ENCODE results near the gene TEX261. TPM values are rescaled to one million over a fixed set of nuclear protein-coding genes. Genes with fewer than 3 reads are reported as not detected.

Gene TEX261
- total RNA-seq, 2 experiments from 2014 or later = 17.8 to 18.7 TPM

DNA sequence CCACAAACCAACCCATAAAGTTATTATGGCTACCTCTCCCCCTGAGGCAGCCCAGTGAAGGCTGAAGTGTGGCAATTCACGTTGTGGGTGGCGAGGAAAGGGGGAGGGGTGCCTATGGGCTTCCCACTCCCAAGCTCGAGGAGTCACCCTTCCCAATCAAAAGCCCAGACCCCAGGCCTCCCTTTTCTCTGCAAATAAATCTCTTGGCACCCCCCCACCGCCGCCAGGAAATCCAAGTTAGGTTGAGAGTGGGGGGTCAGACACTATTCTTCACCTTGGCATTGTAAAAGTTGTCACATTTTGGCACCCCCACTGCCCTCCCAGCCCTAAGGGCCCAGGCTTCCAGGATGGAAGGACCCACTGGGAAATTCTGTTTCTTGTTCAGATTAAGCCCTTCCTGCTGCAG lies 9.4 kb downstream of the TEX261 start:
- CTCF ChIA-PET = interaction anchor here (0.8 to 6.2 kb wide), 9 partner anchors 11 to 1834 kb away, joined by 3 to 58 read pairs (median 6); no protein-coding TSS in a partner anchor
- Mint-ChIP-seq H3K27me3 (ENCODE audit: low read depth) (no peaks in the 10 kb centered on the region), H3K9me3 (no peaks in the 10 kb centered on the region), H3K4me1 (ENCODE audit: low read depth) (peaks cover 15% of the 10 kb centered on the region), H3K36me3 (ENCODE audit: low read depth) (peaks cover 15% of the 10 kb centered on the region), H3K4me3 (no peak overlapping the region), H3K27ac (no peak overlapping the region)
- no peak for DNase-seq
- intact Hi-C loops (cut with micrococcal nuclease) = loop anchor here (1.0 kb wide), 3 partner anchors 8 to 16 kb away; partner anchors contain the start of gene TEX261

DNA sequence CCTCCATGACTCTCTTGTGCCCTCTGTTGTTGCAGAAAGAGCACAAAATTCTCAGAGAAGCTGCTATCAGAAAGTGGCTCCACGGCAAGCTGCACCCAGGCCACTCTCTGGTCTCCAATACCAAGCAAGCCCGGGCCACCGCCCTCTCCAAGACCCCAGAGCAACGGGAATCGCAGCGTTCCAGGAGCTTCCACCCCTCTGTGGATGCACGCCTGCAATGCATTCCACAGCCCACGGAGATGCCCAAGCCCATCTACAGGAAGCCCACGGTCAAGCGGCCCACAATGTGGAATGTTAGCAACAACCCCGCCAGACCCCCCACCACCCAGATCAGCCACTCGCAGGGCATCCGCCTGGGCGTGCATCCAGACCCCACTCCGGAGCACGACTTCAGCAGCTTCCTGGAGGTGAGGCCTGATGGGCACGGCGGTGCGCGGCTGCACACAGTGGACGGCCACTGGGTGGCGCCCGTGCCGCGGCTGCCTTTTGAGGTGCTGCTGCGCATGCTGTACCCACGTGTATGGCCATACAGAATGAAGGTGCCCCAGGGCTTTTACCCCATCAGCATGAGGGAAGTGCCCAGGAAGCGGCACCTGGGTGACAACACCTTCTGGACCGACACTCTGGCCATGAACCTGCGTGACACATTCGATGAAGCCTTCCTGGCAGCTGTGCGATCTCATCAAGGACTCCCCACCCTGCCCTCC lies 9.9 kb downstream of the TEX261 start:
- Mint-ChIP-seq H3K4me1 (ENCODE audit: low read depth) (peaks cover 15% of the 10 kb centered on the region), H3K36me3 (ENCODE audit: low read depth) (peaks cover 15% of the 10 kb centered on the region), H3K9me3 (no peaks in the 10 kb centered on the region), H3K4me3 (no peak overlapping the region), H3K27ac (no peak overlapping the region), H3K27me3 (ENCODE audit: low read depth) (no peaks in the 10 kb centered on the region)
- CTCF ChIA-PET = interaction anchor here (0.5 to 6.2 kb wide), 15 partner anchors 8 to 1835 kb away, joined by 3 to 58 read pairs (median 4); no protein-coding TSS in a partner anchor
- peak; percentile 88 for DNase-seq
- intact Hi-C loops (cut with micrococcal nuclease) = loop anchor here (1.0 kb wide), 3 partner anchors 7 to 17 kb away; partner anchors contain the start of gene TEX261

DNA sequence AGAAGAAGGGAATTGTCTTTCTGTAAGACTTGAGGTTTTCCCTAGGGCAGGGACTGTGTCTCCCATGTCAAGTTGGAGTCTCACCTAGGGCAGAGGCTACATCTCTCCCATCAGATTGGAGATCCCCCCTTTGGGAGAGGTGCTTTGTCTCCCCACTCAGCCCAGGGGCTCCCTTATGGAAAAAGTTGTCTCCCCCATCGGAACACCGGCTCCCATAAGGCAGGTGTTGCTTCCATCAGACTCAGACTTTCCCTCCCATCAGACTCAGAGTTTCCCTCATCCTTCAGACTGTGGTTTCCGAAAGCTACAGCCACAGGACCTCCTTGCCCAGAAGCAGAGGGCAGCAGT lies 10.5 kb downstream of the TEX261 start:
- CTCF ChIA-PET = interaction anchor here (0.5 to 6.2 kb wide), 15 partner anchors 8 to 311 kb away, joined by 3 to 58 read pairs (median 5); no protein-coding TSS in a partner anchor
- H3K36me3 Mint-ChIP-seq (ENCODE audit: low read depth) = peaks cover 13% of the 10 kb centered on the region
- DNase-seq = no peak
- no peak overlapping the region for H3K4me3 Mint-ChIP-seq
- intact Hi-C loops (cut with micrococcal nuclease) = no loop called here
- H3K9me3 Mint-ChIP-seq = no peaks in the 10 kb centered on the region
- peaks cover 15% of the 10 kb centered on the region for H3K4me1 Mint-ChIP-seq (ENCODE audit: low read depth)
- H3K27ac Mint-ChIP-seq = no peak overlapping the region
- no peaks in the 10 kb centered on the region for H3K27me3 Mint-ChIP-seq (ENCODE audit: low read depth)

DNA sequence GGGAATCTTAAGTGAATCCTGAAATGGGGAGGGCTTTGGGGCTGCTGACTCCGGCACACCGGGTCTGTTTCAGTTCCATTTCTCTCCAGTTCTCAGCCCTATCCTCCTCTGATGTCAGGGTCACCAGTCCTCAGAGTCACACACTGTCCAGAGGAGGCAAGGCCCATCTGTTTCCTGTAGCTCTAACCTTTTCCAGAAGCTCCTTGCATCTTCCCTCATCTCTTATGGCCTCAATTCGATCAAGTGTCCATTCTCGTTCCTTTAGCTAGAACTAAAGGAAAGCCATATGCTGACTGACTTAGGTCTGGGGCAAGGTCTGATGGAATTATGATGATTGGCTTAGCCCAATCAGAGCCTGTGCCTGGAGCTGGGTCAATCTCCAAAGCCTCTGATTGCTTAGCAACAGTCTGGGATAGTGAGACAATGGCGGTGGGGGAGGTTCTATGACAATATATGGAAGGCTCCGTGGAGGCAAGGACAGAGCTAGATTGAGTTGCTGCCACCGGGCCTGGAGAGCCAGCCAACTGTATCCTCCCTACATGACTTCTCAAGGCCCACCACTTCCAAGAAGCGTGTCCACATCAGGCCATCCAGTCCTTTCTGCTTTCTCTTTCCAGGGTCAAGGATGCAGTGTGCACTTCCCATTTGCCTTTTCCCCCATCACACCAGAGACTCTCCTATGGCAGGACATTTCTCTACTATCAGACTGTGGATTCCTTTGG lies 11.0 kb downstream of the TEX261 start:
- H3K9me3 Mint-ChIP-seq = no peaks in the 10 kb centered on the region
- H3K4me3 Mint-ChIP-seq = no peak overlapping the region
- no peak overlapping the region for H3K27ac Mint-ChIP-seq
- peaks cover 12% of the 10 kb centered on the region for H3K36me3 Mint-ChIP-seq (ENCODE audit: low read depth)
- intact Hi-C loops (cut with micrococcal nuclease) = no loop called here
- peak; percentile 1 for DNase-seq
- CTCF ChIA-PET = interaction anchor here (1.2 to 6.2 kb wide), 7 partner anchors 9 to 86 kb away, joined by 3 to 58 read pairs (median 6); no protein-coding TSS in a partner anchor
- H3K27me3 Mint-ChIP-seq (ENCODE audit: low read depth) = no peaks in the 10 kb centered on the region
- H3K4me1 Mint-ChIP-seq (ENCODE audit: low read depth) = peaks cover 15% of the 10 kb centered on the region

DNA sequence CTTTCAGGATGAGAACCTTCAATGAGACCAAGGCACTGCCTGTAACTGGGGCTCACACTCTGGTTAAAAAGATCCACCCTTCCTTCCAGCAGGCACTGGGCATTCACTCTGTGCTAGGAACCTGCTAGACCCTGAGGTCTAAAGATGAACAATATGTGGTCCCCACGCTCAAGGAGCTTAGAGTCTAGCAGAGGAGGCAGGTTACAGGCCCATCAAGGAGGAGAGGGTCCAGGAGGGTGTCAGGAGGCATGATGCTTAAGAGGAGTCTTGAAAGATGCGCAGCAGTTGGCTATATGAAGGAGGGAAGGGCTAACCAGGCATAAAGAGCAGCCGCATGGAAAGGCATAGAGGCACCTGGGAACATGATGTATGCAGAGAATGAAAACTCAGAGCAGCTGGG lies 11.7 kb downstream of the TEX261 start:
- H3K27me3 Mint-ChIP-seq (ENCODE audit: low read depth) = no peaks in the 10 kb centered on the region
- no peak overlapping the region for H3K4me3 Mint-ChIP-seq
- H3K4me1 Mint-ChIP-seq (ENCODE audit: low read depth) = peaks cover 18% of the 10 kb centered on the region
- CTCF ChIA-PET = interaction anchor here (1.3 to 6.2 kb wide), 5 partner anchors 10 to 63 kb away, joined by 3 to 58 read pairs (median 6); no protein-coding TSS in a partner anchor
- H3K27ac Mint-ChIP-seq = no peak overlapping the region
- DNase-seq = peak; percentile 0
- no peaks in the 10 kb centered on the region for H3K9me3 Mint-ChIP-seq
- peaks cover 10% of the 10 kb centered on the region for H3K36me3 Mint-ChIP-seq (ENCODE audit: low read depth)
- intact Hi-C loops (cut with micrococcal nuclease) = no loop called here

DNA sequence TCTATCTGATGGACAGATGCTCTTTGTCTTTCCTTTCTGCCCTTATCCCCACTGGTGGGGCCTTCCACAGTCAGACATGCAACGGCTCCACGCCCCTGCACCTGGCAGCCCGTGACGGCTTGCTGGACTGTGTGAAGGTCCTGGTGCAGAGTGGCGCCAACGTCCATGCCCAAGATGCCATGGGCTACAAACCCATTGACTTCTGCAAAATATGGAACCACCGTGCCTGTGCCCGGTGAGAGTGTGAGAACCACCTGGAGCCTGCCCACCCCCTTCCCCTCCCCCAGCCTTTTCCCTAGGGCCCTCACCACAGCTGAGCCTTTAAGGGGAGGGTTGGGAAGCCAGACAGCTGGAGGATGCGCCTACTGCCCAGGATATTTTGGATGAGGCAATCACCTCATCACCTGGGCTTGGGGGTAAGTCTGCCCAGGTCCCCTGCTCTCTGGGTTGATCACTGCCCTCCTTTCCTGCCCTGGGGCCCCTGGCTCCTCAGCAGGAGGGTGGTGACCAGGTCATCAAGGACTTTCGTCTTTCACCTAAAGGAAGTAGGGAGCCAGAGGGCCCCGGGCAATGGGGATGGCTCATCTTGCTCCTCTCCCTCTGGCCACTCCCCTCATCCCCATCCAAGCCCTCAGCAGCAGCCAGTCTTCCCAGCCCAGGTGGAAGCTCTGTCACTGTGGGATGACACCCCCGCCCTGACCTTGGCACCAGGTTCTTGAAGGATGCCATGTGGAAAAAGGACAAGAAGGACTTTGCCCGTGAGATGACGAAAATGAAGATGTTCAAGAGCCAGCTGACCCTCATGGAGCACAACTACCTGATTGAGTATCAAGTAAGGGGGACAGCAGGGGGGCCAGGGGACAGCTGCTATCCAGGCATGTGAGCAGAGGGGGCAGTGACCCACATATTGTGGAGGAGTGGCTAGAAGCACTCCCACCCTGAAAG lies 12.5 kb downstream of the TEX261 start:
- Mint-ChIP-seq H3K4me1 (ENCODE audit: low read depth) (peaks cover 24% of the 10 kb centered on the region), H3K4me3 (no peak overlapping the region), H3K27ac (no peak overlapping the region), H3K9me3 (no peaks in the 10 kb centered on the region), H3K27me3 (ENCODE audit: low read depth) (no peaks in the 10 kb centered on the region), H3K36me3 (ENCODE audit: low read depth) (peaks cover 10% of the 10 kb centered on the region)
- CTCF ChIA-PET = interaction anchor here (0.7 to 6.2 kb wide), 4 partner anchors 17 to 214 kb away, joined by 3 to 58 read pairs (median 4); partner anchors contain the start of gene ADD2
- intact Hi-C loops (cut with micrococcal nuclease) = no loop called here
- peak; percentile 3 for DNase-seq

DNA sequence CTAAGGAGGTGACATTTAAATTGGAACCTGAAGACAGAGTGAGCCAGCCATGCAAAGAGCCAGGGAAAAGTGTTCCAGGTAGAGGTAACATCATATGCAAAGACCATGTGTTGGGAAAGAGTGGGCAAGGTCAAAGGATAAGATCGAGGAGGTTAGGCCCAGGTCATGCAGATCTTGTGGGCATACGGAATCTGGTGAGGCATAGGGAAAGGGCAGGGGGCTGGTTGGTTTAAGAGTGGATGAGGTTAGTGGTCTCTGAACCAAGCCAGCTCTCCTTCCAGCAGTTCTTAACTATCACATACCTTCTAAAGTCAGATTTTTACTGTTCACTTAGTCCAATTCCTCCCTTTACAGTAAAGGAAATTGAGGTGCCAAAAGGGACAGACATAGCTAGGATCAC lies 13.3 kb downstream of the TEX261 start:
- no peak overlapping the region for H3K4me3 Mint-ChIP-seq
- no peak overlapping the region for H3K27ac Mint-ChIP-seq
- H3K4me1 Mint-ChIP-seq (ENCODE audit: low read depth) = peaks cover 28% of the 10 kb centered on the region
- DNase-seq = no peak
- no peaks in the 10 kb centered on the region for H3K9me3 Mint-ChIP-seq
- CTCF ChIA-PET = interaction anchor here (0.9 kb wide), 1 partner anchor 214 kb away, joined by 4 read pairs; the partner anchor contains the start of gene ADD2
- no peaks in the 10 kb centered on the region for H3K27me3 Mint-ChIP-seq (ENCODE audit: low read depth)
- intact Hi-C loops (cut with micrococcal nuclease) = no loop called here
- peaks cover 9% of the 10 kb centered on the region for H3K36me3 Mint-ChIP-seq (ENCODE audit: low read depth)

DNA sequence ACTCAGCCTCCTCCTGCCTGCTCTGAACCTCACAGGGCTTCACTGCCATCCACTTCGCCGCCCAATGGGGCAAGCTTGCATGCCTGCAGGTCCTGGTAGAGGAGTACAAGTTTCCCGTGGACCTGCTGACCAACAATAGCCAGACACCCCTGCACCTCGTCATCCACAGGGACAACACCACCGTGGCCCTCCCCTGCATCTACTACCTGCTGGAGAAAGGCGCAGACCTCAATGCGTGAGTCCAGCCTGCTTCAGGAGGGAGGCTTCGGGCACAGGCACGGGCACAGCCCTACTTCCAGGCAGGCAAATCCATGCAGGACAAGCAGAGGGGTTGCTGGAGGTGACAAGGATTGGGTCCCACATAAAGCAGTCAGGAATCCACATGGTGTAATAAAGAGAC lies 15.0 kb downstream of the TEX261 start:
- Mint-ChIP-seq H3K4me3 (no peak overlapping the region), H3K9me3 (no peaks in the 10 kb centered on the region), H3K4me1 (ENCODE audit: low read depth) (peaks cover 17% of the 10 kb centered on the region), H3K27ac (no peak overlapping the region), H3K36me3 (ENCODE audit: low read depth) (peaks cover 2% of the 10 kb centered on the region), H3K27me3 (ENCODE audit: low read depth) (no peaks in the 10 kb centered on the region)
- intact Hi-C loops (cut with micrococcal nuclease) = loop anchor here (2.0 kb wide), 1 partner anchor 33 kb away; no protein-coding TSS in a partner anchor
- CTCF ChIA-PET = interaction anchor here (1.1 to 2.4 kb wide), 2 partner anchors 14 to 15 kb away, joined by 6 to 27 read pairs; no protein-coding TSS in a partner anchor
- DNase-seq = peak; percentile 3

DNA sequence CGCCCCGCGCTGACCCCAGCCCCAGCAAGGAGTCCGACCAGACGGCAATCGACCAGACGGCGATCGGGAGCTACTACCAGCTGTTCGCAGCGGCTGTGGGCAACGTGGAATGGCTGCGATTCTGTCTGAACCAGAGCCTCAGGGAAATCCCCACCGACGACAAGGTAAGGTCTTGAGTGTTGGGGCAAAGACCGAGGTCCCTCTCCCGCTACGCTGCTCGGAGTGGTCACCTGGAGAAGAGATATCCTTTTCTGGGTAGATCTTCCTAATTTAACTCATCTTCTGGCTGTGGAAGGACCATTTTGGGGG lies 15.5 kb downstream of the TEX261 start:
- peaks cover 2% of the 10 kb centered on the region for H3K36me3 Mint-ChIP-seq (ENCODE audit: low read depth)
- no peak overlapping the region for H3K27ac Mint-ChIP-seq
- no peaks in the 10 kb centered on the region for H3K27me3 Mint-ChIP-seq (ENCODE audit: low read depth)
- DNase-seq = peak; percentile 2
- intact Hi-C loops (cut with micrococcal nuclease) = loop anchor here (2.0 kb wide), 1 partner anchor 32 kb away; no protein-coding TSS in a partner anchor
- H3K4me3 Mint-ChIP-seq = no peak overlapping the region
- no peaks in the 10 kb centered on the region for H3K9me3 Mint-ChIP-seq
- CTCF ChIA-PET = interaction anchor here (2.4 kb wide), 1 partner anchor 14 kb away, joined by 27 read pairs; no protein-coding TSS in a partner anchor
- H3K4me1 Mint-ChIP-seq (ENCODE audit: low read depth) = peaks cover 13% of the 10 kb centered on the region

DNA sequence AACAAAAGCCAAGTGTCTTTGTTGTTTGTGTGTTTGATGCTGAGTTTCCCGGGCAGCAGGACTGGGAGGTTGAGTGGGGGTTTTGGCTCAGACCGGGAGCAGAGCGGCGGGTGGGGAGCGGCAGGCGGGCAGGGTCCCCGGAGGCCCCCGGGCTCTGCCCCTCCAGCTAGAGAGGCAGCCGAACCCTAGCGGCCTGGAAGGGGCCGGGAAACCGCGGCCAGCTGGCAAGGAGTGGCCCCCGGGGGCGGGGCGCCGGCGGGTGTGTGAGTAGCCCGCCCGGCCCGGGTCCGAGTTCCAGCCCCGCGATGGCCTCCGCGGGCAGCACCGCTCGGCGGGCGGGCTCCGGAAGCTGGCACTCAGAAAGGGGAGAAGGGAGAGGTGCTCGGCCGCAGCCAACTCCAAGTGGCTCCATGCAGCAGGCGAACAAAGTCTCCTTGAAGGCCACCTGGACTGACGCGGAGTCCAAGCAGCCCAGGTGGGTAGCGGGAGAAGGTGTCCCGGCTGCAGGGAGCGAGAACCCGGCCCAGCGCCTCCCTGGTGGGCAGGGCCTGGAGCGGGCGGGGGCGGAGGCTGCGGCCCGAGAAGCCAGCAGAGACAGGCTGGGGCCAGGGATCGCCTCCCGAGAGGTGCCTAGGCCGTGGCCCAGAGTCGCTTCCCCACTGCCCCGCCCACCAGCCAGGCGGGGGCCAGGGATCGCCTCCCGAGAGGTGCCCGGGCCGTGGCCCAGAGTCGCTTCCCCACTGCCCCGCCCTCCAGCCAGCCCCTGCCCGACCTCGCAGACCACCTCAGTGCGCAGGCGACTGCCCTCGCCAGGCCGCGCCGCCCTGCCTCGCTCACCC lies 16.1 kb downstream of the TEX261 start, which contains the start of gene ANKRD53:
Gene ANKRD53, plus strand, starts transcription at position 290 of the 839 bp plus-strand sequence. Its CDS starts 16 bp downstream, at position 306.
- peak within 1 kb of the TSS; percentile 72 for H3K4me3 Mint-ChIP-seq
- CTCF ChIA-PET = interaction anchor here (1.0 to 2.4 kb wide), 5 partner anchors 13 to 122 kb away, joined by 3 to 27 read pairs (median 5); no protein-coding TSS in a partner anchor
- peaks cover 13% of the 10 kb centered on the region for H3K4me1 Mint-ChIP-seq (ENCODE audit: low read depth)
- peaks cover 2% of the 10 kb centered on the region for H3K36me3 Mint-ChIP-seq (ENCODE audit: low read depth)
- peak; percentile 26 for DNase-seq
- H3K9me3 Mint-ChIP-seq = no peaks in the 10 kb centered on the region
- H3K27me3 Mint-ChIP-seq (ENCODE audit: low read depth) = no peaks in the 10 kb centered on the region
- intact Hi-C loops (cut with micrococcal nuclease) = loop anchor here (2.0 kb wide), 1 partner anchor 32 kb away; no protein-coding TSS in a partner anchor
- H3K27ac Mint-ChIP-seq = peak within 1 kb of the TSS; percentile 19
